ENCODE measurements around the gene SOWAHA. TPM values are rescaled to one million over a fixed set of nuclear protein-coding genes. Genes with fewer than 3 reads are reported as not detected.

Gene SOWAHA
- total RNA-seq, 1 donor from 2014 or later: 0.21 TPM

DNA sequence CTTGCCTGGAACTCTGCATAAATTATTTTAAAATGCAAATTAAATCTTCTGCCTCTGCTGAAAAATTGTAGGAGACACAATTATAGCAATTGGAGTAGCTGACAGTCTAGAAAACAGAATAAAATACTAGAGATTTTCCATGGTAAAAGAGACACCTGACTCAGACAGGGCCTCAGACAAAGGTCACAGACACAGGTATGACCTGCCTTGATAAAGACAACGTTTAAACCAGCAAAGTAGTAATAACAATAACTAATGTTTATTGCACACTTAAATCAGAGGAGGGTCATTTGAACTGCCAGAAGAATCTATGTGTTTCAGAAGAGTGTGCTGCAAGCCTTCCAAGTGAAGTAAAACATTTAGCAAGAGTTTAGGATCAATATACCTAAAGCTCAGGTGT is 3.9 kb downstream of the SOWAHA start:
- TF ChIP-seq, protein P1, sequence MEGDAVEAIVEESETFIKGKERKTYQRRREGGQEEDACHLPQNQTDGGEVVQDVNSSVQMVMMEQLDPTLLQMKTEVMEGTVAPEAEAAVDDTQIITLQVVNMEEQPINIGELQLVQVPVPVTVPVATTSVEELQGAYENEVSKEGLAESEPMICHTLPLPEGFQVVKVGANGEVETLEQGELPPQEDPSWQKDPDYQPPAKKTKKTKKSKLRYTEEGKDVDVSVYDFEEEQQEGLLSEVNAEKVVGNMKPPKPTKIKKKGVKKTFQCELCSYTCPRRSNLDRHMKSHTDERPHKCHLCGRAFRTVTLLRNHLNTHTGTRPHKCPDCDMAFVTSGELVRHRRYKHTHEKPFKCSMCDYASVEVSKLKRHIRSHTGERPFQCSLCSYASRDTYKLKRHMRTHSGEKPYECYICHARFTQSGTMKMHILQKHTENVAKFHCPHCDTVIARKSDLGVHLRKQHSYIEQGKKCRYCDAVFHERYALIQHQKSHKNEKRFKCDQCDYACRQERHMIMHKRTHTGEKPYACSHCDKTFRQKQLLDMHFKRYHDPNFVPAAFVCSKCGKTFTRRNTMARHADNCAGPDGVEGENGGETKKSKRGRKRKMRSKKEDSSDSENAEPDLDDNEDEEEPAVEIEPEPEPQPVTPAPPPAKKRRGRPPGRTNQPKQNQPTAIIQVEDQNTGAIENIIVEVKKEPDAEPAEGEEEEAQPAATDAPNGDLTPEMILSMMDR (IDR thresholded peaks at IDR 0.05; ENCODE audit: insufficient read depth, low read length, poor library complexity, severe bottlenecking): no peak
- no peak for DNase-seq (ENCODE audit: low read depth)

DNA sequence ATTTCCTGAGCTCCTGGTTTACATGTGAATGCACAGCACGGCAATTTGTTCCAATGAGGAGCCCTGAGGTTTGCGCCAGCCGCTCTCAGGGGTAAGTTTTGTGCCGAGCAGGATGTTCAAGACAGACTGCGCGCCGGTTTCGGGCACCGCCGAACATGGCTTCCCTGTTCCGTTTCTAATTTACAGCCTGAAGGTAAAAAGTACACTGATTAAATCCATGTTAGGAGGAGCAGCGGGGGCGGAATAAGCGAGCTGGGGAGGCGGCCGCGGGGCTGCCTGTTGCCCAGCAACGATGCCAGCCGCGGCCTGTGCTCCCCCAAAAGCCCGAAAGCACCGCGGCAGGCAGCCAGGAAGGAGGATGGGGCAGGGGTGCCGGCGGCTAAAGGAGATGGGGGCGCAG is 6.4 kb downstream of the SOWAHA start:
- DNase-seq (ENCODE audit: low read depth): no peak
- Histone ChIP-seq H3K4me3 (ENCODE audit: low read depth, low read length) (no peak overlapping the region), H3K27me3 (ENCODE audit: control insufficient read depth, insufficient read depth, low read length) (peaks cover 8% of the 10 kb centered on the region), H3K36me3 (ENCODE audit: control insufficient read depth, insufficient read depth, low read length) (no peaks in the 10 kb centered on the region)
- TF ChIP-seq, protein P1 (IDR thresholded peaks at IDR 0.05; ENCODE audit: insufficient read depth, low read length, poor library complexity, severe bottlenecking): no peak

More for the DNA sequence above, 3.9 kb downstream of the SOWAHA start:
- no peak overlapping the region for H3K4me3 ChIP-seq (ENCODE audit: low read depth, low read length)
- H3K27me3 ChIP-seq (ENCODE audit: control insufficient read depth, insufficient read depth, low read length): peaks cover 28% of the 10 kb centered on the region
- no peaks in the 10 kb centered on the region for H3K36me3 ChIP-seq (ENCODE audit: control insufficient read depth, insufficient read depth, low read length)

DNA sequence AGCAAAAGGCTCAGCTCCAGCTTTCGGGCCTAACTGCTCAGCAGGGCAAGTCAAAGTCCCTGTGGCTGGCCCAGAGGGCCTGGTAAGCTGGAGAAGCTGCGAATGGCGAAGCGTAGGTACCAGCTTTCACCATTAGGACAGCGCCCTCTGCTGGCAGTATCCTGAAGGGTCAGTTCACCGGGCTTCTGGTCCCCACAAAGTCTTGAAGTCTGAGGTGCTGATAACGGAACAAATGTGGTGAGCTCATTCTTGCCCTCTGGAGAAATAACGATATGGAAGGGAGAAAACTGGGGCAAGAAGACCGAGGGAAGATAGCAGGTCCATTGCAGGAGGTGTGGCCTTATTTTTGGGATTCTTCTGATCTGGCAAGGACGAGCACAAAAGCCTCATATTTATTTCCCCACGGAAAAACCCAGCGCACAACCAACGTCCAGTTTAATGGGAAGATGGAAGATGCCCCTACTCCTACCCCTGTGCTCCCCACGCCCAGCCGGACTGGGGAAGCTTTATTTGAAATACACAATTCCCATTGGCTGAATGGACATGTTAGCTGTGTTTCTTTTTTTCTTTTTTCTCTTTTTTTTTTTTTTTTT is 7.2 kb downstream of the SOWAHA start:
- Histone ChIP-seq H3K36me3 (ENCODE audit: control insufficient read depth, insufficient read depth, low read length) (no peaks in the 10 kb centered on the region), H3K27me3 (ENCODE audit: control insufficient read depth, insufficient read depth, low read length) (peaks cover under 1% of the 10 kb centered on the region), H3K4me3 (ENCODE audit: low read depth, low read length) (no peak overlapping the region)
- TF ChIP-seq, protein P1 (IDR thresholded peaks at IDR 0.05; ENCODE audit: insufficient read depth, low read length, poor library complexity, severe bottlenecking): peak; percentile 91
- DNase-seq (ENCODE audit: low read depth): peak; percentile 56

DNA sequence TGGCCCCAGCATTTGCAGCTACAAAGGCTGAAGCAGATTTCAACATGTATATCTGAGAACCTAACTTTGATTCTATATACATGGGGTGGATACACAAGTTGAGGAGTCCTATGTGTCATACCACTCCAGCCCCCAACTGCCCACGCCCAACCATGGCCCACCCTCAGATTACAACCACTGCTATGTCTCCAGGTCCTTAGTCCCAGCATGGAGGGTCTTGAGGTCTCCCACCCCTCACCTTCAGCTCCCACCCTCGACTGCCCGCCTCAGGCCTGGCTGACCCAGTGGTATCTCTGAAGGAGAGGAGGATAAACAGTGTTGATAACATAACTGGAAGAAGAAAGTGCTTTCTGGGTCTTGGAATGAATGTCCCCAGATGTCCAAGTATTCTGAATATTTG is 8.2 kb downstream of the SOWAHA start:
- DNase-seq (ENCODE audit: low read depth): no peak
- H3K36me3 ChIP-seq (ENCODE audit: control insufficient read depth, insufficient read depth, low read length): no peaks in the 10 kb centered on the region
- TF ChIP-seq, protein P1 (IDR thresholded peaks at IDR 0.05; ENCODE audit: insufficient read depth, low read length, poor library complexity, severe bottlenecking): no peak
- H3K27me3 ChIP-seq (ENCODE audit: control insufficient read depth, insufficient read depth, low read length): peaks cover 2% of the 10 kb centered on the region
- no peak overlapping the region for H3K4me3 ChIP-seq (ENCODE audit: low read depth, low read length)

DNA sequence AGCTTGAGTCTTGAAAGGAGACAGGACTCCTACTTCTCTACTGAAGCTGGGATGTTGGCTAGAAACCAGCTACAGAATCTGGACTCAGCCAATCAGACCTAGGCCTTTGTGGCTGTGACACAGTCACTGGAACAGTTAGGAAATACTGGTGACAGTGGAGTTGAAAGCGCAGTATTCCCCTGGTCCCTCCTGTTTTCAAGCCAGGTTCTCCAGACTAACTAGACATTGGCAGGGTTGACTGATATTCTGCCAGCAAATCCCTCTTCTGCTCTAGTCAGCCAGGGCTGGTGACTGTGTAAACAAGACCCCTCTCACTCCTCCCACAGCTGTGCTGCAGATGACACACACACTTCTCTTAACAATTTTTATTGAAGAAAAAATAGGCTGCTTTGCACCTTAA is 8.7 kb downstream of the SOWAHA start:
- Histone ChIP-seq H3K27me3 (ENCODE audit: control insufficient read depth, insufficient read depth, low read length) (peaks cover 2% of the 10 kb centered on the region), H3K36me3 (ENCODE audit: control insufficient read depth, insufficient read depth, low read length) (no peaks in the 10 kb centered on the region), H3K4me3 (ENCODE audit: low read depth, low read length) (no peak overlapping the region)
- no peak for DNase-seq (ENCODE audit: low read depth)
- TF ChIP-seq, protein P1 (IDR thresholded peaks at IDR 0.05; ENCODE audit: insufficient read depth, low read length, poor library complexity, severe bottlenecking): no peak

Measured in kidney epithelial cell (primary cell).